ENCODE data around the gene GSK3A. TPM values are rescaled to one million over a fixed set of nuclear protein-coding genes. Genes with fewer than 3 reads are reported as not detected.

GSK3A gene
- total and polyA plus RNA-seq, 2 donors (not counting 1 experiment from before 2014, with no cell fraction given): 38.5 to 42.0 TPM

GRCh38 chr19:42249149-42249750 is 6.8 kb upstream of the GSK3A start:
- peak; percentile 35 for DNase-seq
- H3K27ac ChIP-seq (ENCODE audit: low read length in 2 of 2): no peak overlapping the region
- H3K9ac ChIP-seq (ENCODE audit: low read length): no peak overlapping the region
- no peak overlapping the region for H2AFZ ChIP-seq (ENCODE audit: insufficient read depth, low read depth, low read length, poor library complexity, severe bottlenecking)
- peaks cover 22% of the 10 kb centered on the region for H4K20me1 ChIP-seq (ENCODE audit: control insufficient read depth, insufficient read depth, low read length, poor library complexity, severe bottlenecking)
- no peak for ATAC-seq (ENCODE audit: low read depth)
- intact Hi-C loops (cut with micrococcal nuclease): no loop called here
- TF ChIP-seq, protein P1, sequence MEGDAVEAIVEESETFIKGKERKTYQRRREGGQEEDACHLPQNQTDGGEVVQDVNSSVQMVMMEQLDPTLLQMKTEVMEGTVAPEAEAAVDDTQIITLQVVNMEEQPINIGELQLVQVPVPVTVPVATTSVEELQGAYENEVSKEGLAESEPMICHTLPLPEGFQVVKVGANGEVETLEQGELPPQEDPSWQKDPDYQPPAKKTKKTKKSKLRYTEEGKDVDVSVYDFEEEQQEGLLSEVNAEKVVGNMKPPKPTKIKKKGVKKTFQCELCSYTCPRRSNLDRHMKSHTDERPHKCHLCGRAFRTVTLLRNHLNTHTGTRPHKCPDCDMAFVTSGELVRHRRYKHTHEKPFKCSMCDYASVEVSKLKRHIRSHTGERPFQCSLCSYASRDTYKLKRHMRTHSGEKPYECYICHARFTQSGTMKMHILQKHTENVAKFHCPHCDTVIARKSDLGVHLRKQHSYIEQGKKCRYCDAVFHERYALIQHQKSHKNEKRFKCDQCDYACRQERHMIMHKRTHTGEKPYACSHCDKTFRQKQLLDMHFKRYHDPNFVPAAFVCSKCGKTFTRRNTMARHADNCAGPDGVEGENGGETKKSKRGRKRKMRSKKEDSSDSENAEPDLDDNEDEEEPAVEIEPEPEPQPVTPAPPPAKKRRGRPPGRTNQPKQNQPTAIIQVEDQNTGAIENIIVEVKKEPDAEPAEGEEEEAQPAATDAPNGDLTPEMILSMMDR (IDR thresholded peaks at IDR 0.05): no peak
- TF ChIP-seq EZH2 (IDR thresholded peaks at IDR 0.05; ENCODE audit: borderline replicate concordance, insufficient read depth, low read depth, low read length, poor library complexity, severe bottlenecking): no peak
- Mint-ChIP-seq H3K27ac (no peak overlapping the region), H3K4me3 (no peak overlapping the region), H3K4me1 (peaks cover 39% of the 10 kb centered on the region), H3K9me3 (ENCODE audit: insufficient read depth) (no peaks in the 10 kb centered on the region), H3K27me3 (no peaks in the 10 kb centered on the region)
- POLR2A ChIA-PET: no interaction called here
- no peak overlapping the region for H3K4me3 ChIP-seq (ENCODE audit: control extremely low read depth in 1 of 5, extremely low read depth in 1 of 5, insufficient read depth in 1 of 5, low read depth in 2 of 5, low read length in 4 of 5)
- WGBS (ENCODE audit: insufficient coverage): 93% methylated on average over 29 of the region's 36 CpGs
- H3K4me2 ChIP-seq (replicated peaks; ENCODE audit: low read depth, low read length, poor library complexity, severe bottlenecking): no peak overlapping the region
- CTCF ChIA-PET: interaction anchor here (1.0 to 8.9 kb wide), 2 partner anchors 9 to 31 kb away, joined by 3 to 89 read pairs; no protein-coding TSS in a partner anchor
- H3K9me3 ChIP-seq (ENCODE audit: control extremely low read depth in 1 of 3, control insufficient read depth in 2 of 3, insufficient read depth in 1 of 3, low read length in 2 of 3): peaks cover 0 to 4% (median 0%) of the 10 kb centered on the region in 3 donors
- H3K27me3 ChIP-seq (replicated peaks in 1 of 4; ENCODE audit: control extremely low read depth in 1 of 4, control insufficient read depth in 3 of 4, insufficient read depth in 4 of 4, low read length in 3 of 4): no peaks in the 10 kb centered on the region
- H3K4me1 ChIP-seq (ENCODE audit: control insufficient read depth in 2 of 2, insufficient read depth in 2 of 2, low read length in 2 of 2): peaks cover 21 to 37% of the 10 kb centered on the region in 2 donors
- H3K79me2 ChIP-seq (ENCODE audit: control insufficient read depth, insufficient read depth, low read length): peaks cover 24% of the 10 kb centered on the region
- peaks cover 2 to 15% of the 10 kb centered on the region in 2 experiments for H3K36me3 ChIP-seq (replicated peaks in 1 of 2; ENCODE audit: control extremely low read depth in 1 of 2, control insufficient read depth in 1 of 2, extremely low read depth in 1 of 2, insufficient read depth in 2 of 2, low read length in 1 of 2)
